Measurements from ENCODE around the gene TEX13D.

- no peak for TF ChIP-seq CTCF (IDR thresholded peaks at IDR 0.05)
- no peak for TF ChIP-seq POLR2A (IDR thresholded peaks at IDR 0.05)
Measured at GRCh38 chrX:124300405-124300804, 32.1 kb upstream of the TEX13D start.

All from uterus (tissue), 2 donors.